Activated CD4-positive, CD25-positive, alpha-beta regulatory T cell treated with anti-CD3 and anti-CD28 coated beads, Interleukin-2, amount 50 U/mL, for 24 hours (primary cell): ENCODE results near the gene ZNF236.
A peak's percentile ranks its signal among the peaks of the same experiment; 100 is the strongest.

Source experiments
- ATAC-seq, 2 donors: fragments of 150-1000 bp; cut with Tn5 transposase; one replicate each; pipeline ENCODE4 v1.10.0; 2021; ENCODE audit warnings: mild to moderate bottlenecking in 1 of 2, moderate library complexity in 1 of 2

ZNF236 gene

GRCh38 chr18:76866666-76867065 is 44.3 kb downstream of the ZNF236 start:
- ATAC-seq: no peak

- ATAC-seq: no peak
These were observed 51.0 kb downstream of the ZNF236 start for GRCh38 chr18:76873311-76873710.

- no peak for ATAC-seq
These were observed 51.4 kb downstream of the ZNF236 start for GRCh38 chr18:76873713-76874112.

- ATAC-seq: peak; percentile 80 to 84
These were observed 52.5 kb downstream of the ZNF236 start for GRCh38 chr18:76874642-76875389.

GRCh38 chr18:76875390-76876325 is 53.3 kb downstream of the ZNF236 start:
- ATAC-seq: peak; percentile 28 to 30

- no peak for ATAC-seq
These were observed 56.1 kb downstream of the ZNF236 start for GRCh38 chr18:76878426-76878825.

GRCh38 chr18:76880026-76880425 is 57.7 kb downstream of the ZNF236 start:
- ATAC-seq: no peak

- ATAC-seq: no peak
These were observed 59.4 kb downstream of the ZNF236 start for GRCh38 chr18:76881744-76882143.

- ATAC-seq: no peak
These were observed 59.8 kb downstream of the ZNF236 start for GRCh38 chr18:76882146-76882545.

- ATAC-seq: no peak
These were observed 62.6 kb downstream of the ZNF236 start for GRCh38 chr18:76885001-76885400.

- no peak for ATAC-seq
These were observed 63.8 kb downstream of the ZNF236 start for GRCh38 chr18:76886112-76886511.

- ATAC-seq: no peak
These were observed 66.8 kb downstream of the ZNF236 start for GRCh38 chr18:76889091-76889699.

- no peak for ATAC-seq
These were observed 70.5 kb downstream of the ZNF236 start for GRCh38 chr18:76892832-76893231.

- ATAC-seq: no peak
These were observed 72.4 kb downstream of the ZNF236 start for GRCh38 chr18:76894566-76895346.

GRCh38 chr18:76895498-76895897 is 73.1 kb downstream of the ZNF236 start:
- ATAC-seq: no peak

GRCh38 chr18:76896677-76897076 is 74.3 kb downstream of the ZNF236 start:
- ATAC-seq: no peak

- ATAC-seq: no peak
These were observed 74.9 kb downstream of the ZNF236 start for GRCh38 chr18:76897257-76897656.

GRCh38 chr18:76903386-76903785 is 81.0 kb downstream of the ZNF236 start:
- no peak for ATAC-seq

- no peak for ATAC-seq
These were observed 83.5 kb downstream of the ZNF236 start for GRCh38 chr18:76905821-76906220.

- ATAC-seq: no peak
These were observed 85.9 kb downstream of the ZNF236 start for GRCh38 chr18:76908277-76908676.

GRCh38 chr18:76909439-76909838 is 87.1 kb downstream of the ZNF236 start:
- ATAC-seq: no peak

GRCh38 chr18:76911440-76911839 is 89.1 kb downstream of the ZNF236 start:
- ATAC-seq: no peak

GRCh38 chr18:76913583-76913982 is 91.2 kb downstream of the ZNF236 start:
- ATAC-seq: no peak
